Mesendoderm (in vitro differentiated cells): ENCODE measurements around the gene CHST12.

Source experiments
- DNase-seq: peaks from one replicate; pipeline ENCODE4 v3.0.0; 2013
- H2AK5ac ChIP-seq: 2 replicates; pipeline ENCODE4 v1.6.1; 2013; ENCODE audit warnings: low read length, inconsistent platforms
- H2BK120ac ChIP-seq: 2 replicates; pipeline ENCODE4 v1.6.1; 2013; ENCODE audit warnings: low read depth, mild to moderate bottlenecking, low read length, moderate library complexity, mixed read lengths
- H2BK15ac ChIP-seq: replicated peaks from 2 replicates; pipeline ENCODE4 v1.6.1; 2013; ENCODE audit warnings: low read depth, mild to moderate bottlenecking, moderate library complexity
- H2BK5ac ChIP-seq: 2 replicates; pipeline ENCODE4 v1.6.1; 2013; ENCODE audit warnings: low read length, inconsistent platforms
- H3K18ac ChIP-seq: 2 replicates; pipeline ENCODE4 v1.6.1; 2013; ENCODE audit warnings: mild to moderate bottlenecking, low read length, mixed read lengths
- H3K23ac ChIP-seq: one replicate; pipeline ENCODE4 v1.6.1; 2013; ENCODE audit warnings: low read length
- H3K27ac ChIP-seq: 2 replicates; pipeline ENCODE4 v1.5.1; 2013; ENCODE audit warnings: low read depth, mild to moderate bottlenecking, inconsistent platforms, low read length, moderate library complexity
- H3K27me3 ChIP-seq: 2 replicates; pipeline ENCODE4 v1.6.1; 2013; ENCODE audit warnings: low read length, control low read depth, mild to moderate bottlenecking, inconsistent platforms; ENCODE audit not compliant: insufficient read depth, poor library complexity
- H3K36me3 ChIP-seq: 2 replicates; pipeline ENCODE4 v1.6.1; 2013; ENCODE audit warnings: low read length, inconsistent platforms; ENCODE audit not compliant: control insufficient read depth, insufficient read depth
- H3K4ac ChIP-seq: one replicate; pipeline ENCODE4 v1.6.1; 2013; ENCODE audit warnings: low read depth, mild to moderate bottlenecking, low read length, moderate library complexity
- H3K4me1 ChIP-seq: 2 replicates; pipeline ENCODE4 v1.6.1; 2013; ENCODE audit warnings: low read depth, low read length, inconsistent platforms; ENCODE audit not compliant: control insufficient read depth
- H3K4me2 ChIP-seq: 2 replicates; pipeline ENCODE4 v1.6.1; 2013; ENCODE audit warnings: low read length
- H3K4me3 ChIP-seq: 2 replicates; pipeline ENCODE4 v1.5.1; 2013; ENCODE audit warnings: mild to moderate bottlenecking, low read length
- H3K56ac ChIP-seq: one replicate; pipeline ENCODE4 v1.6.1; 2013; ENCODE audit warnings: low read length
- H3K79me1 ChIP-seq: 2 replicates; pipeline ENCODE4 v1.6.1; 2013; ENCODE audit warnings: low read length, inconsistent platforms
- H3K79me2 ChIP-seq: 2 replicates; pipeline ENCODE4 v1.6.1; 2013; ENCODE audit warnings: mild to moderate bottlenecking, low read length; ENCODE audit not compliant: control insufficient read depth, insufficient read depth
- H3K9ac ChIP-seq: 2 replicates; pipeline ENCODE4 v1.6.1; 2013; ENCODE audit warnings: low read length, inconsistent platforms
- H4K5ac ChIP-seq: one replicate; pipeline ENCODE4 v1.6.1; 2013; ENCODE audit warnings: low read length
- H4K8ac ChIP-seq: one replicate; pipeline ENCODE4 v1.6.1; 2013; ENCODE audit warnings: low read depth, mild to moderate bottlenecking, control low read depth, low read length, moderate library complexity
- WGBS: extraction: QIAGEN DNeasy Blood & Tissue Kit; methylation state at CpG from one replicate; pipeline ENCODE4 v1.1.7; 2013; ENCODE audit warnings: low lambda C conversion rate, missing lambda C conversion rate; ENCODE audit not compliant: insufficient coverage; ENCODE audit errors: extremely low coverage; 5-methylcytosine and 5-hydroxymethylcytosine counted together

The CHST12 gene

DNA sequence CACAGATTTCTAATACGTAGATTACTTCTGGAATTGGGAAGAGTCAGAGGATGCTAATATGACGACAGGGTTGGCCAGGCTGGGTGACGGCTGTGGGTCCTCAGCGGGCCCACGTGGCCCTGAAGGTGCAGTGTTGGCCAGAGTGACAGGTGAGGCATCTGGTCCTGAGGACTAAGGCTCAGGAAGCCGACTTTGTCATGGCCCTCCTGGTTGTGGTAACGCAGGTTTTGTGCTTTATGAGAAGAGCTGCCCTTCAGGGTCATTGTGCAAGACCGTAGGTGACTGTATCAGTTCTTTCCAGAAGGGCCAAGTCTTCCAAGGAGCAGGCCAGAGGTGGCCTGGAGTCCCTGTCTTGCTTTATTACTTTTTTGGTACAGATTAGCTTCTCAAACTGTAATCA is 46.2 kb upstream of the CHST12 start:
- Histone ChIP-seq H4K8ac (no peak overlapping the region), H4K5ac (no peak overlapping the region), H3K4me3 (no peak overlapping the region), H3K36me3 (peaks cover 9% of the 10 kb centered on the region), H3K9ac (no peak overlapping the region), H3K18ac (no peak overlapping the region), H3K4me1 (no peaks in the 10 kb centered on the region), H3K23ac (no peak overlapping the region), H3K27me3 (no peaks in the 10 kb centered on the region), H2BK15ac (no peak overlapping the region), H2AK5ac (no peak overlapping the region), H3K79me1 (peaks cover 7% of the 10 kb centered on the region), H3K56ac (peak overlapping the region; percentile 36), H3K79me2 (peaks cover 74% of the 10 kb centered on the region), H3K4me2 (no peak overlapping the region), H3K4ac (no peak overlapping the region), H2BK120ac (no peak overlapping the region), H3K27ac (no peak overlapping the region), H2BK5ac (no peak overlapping the region)
- no CpG with 5 or more reads among the region's 8 CpGs for WGBS
- no peak for DNase-seq

DNA sequence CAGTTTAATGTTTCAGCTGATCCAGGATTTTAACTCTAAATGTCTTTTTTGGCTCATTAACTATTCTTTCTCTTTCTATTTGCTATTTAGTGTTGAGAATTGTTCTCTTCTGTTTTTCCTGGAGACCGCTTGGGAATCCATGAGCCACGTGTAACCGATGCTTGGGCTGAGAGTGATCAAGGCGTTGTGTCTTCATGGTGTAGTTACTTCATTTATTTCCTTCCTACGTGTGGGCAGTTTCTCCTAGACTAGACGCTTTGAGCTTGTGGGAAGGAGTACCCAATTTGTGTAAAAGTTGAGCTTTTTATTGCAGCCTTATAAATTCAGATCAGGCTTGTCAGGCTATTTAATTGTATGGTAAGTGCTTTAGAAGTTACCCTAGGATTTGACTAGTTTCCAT is 45.8 kb upstream of the CHST12 start:
- no peak overlapping the region for H4K5ac ChIP-seq
- no peak overlapping the region for H3K23ac ChIP-seq
- H3K79me1 ChIP-seq = peaks cover 10% of the 10 kb centered on the region
- H3K27ac ChIP-seq = no peak overlapping the region
- no peak overlapping the region for H3K4ac ChIP-seq
- H3K9ac ChIP-seq = peak overlapping the region; percentile 14
- H3K56ac ChIP-seq = no peak overlapping the region
- peaks cover 12% of the 10 kb centered on the region for H3K36me3 ChIP-seq
- H3K18ac ChIP-seq = no peak overlapping the region
- H3K4me1 ChIP-seq = no peaks in the 10 kb centered on the region
- H3K27me3 ChIP-seq = no peaks in the 10 kb centered on the region
- H3K4me2 ChIP-seq = no peak overlapping the region
- no peak overlapping the region for H4K8ac ChIP-seq
- no peak overlapping the region for H2BK15ac ChIP-seq
- WGBS = no CpG with 5 or more reads among the region's 6 CpGs
- H2BK120ac ChIP-seq = no peak overlapping the region
- DNase-seq = no peak
- no peak overlapping the region for H2AK5ac ChIP-seq
- H3K79me2 ChIP-seq = peaks cover 77% of the 10 kb centered on the region
- no peak overlapping the region for H3K4me3 ChIP-seq
- no peak overlapping the region for H2BK5ac ChIP-seq

GRCh38 chr7:2358968-2359527 is 44.4 kb upstream of the CHST12 start:
- H2BK15ac ChIP-seq = no peak overlapping the region
- no peaks in the 10 kb centered on the region for H3K27me3 ChIP-seq
- H4K8ac ChIP-seq = no peak overlapping the region
- H2AK5ac ChIP-seq = no peak overlapping the region
- no peak overlapping the region for H2BK5ac ChIP-seq
- H3K4me2 ChIP-seq = no peak overlapping the region
- no peak overlapping the region for H3K18ac ChIP-seq
- peaks cover 8% of the 10 kb centered on the region for H3K79me1 ChIP-seq
- no CpG with 5 or more reads among the region's 8 CpGs for WGBS
- H3K4ac ChIP-seq = no peak overlapping the region
- no peak overlapping the region for H3K4me3 ChIP-seq
- no peak overlapping the region for H4K5ac ChIP-seq
- no peak overlapping the region for H2BK120ac ChIP-seq
- H3K9ac ChIP-seq = no peak overlapping the region
- no peak overlapping the region for H3K23ac ChIP-seq
- no peaks in the 10 kb centered on the region for H3K4me1 ChIP-seq
- peaks cover 70% of the 10 kb centered on the region for H3K79me2 ChIP-seq
- H3K36me3 ChIP-seq = peaks cover 19% of the 10 kb centered on the region
- H3K56ac ChIP-seq = no peak overlapping the region
- no peak overlapping the region for H3K27ac ChIP-seq
- no peak for DNase-seq

DNA sequence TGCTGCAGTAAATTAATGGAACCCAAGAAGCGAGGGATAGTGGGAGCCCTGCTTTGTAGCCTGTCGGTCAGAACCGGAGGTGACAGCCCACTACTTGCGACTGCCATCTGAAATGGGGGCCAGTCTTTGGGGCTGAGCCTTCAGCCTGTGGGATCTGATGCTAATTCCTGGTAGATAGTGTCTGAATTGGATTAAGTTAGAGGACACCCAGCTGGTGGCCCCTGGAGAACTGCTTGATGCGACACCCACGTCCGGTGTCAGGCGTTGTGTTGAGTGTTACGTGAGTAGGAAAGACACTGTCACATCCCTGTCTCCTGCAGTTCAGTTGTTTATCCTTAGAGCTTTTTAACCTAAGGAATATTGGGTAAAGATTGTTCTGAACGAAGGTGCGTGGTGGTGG is 43.8 kb upstream of the CHST12 start:
- Histone ChIP-seq H3K4me3 (no peak overlapping the region), H3K79me1 (peaks cover 8% of the 10 kb centered on the region), H3K18ac (no peak overlapping the region), H3K4ac (no peak overlapping the region), H3K27ac (no peak overlapping the region), H3K23ac (no peak overlapping the region), H4K8ac (no peak overlapping the region), H2BK5ac (no peak overlapping the region), H3K27me3 (no peaks in the 10 kb centered on the region), H2AK5ac (no peak overlapping the region), H2BK15ac (no peak overlapping the region), H2BK120ac (no peak overlapping the region), H4K5ac (no peak overlapping the region), H3K9ac (no peak overlapping the region), H3K4me2 (no peak overlapping the region), H3K56ac (no peak overlapping the region), H3K36me3 (peaks cover 22% of the 10 kb centered on the region), H3K4me1 (no peaks in the 10 kb centered on the region), H3K79me2 (peaks cover 70% of the 10 kb centered on the region)
- WGBS = no CpG with 5 or more reads among the region's 11 CpGs
- peak; percentile 18 for DNase-seq

DNA sequence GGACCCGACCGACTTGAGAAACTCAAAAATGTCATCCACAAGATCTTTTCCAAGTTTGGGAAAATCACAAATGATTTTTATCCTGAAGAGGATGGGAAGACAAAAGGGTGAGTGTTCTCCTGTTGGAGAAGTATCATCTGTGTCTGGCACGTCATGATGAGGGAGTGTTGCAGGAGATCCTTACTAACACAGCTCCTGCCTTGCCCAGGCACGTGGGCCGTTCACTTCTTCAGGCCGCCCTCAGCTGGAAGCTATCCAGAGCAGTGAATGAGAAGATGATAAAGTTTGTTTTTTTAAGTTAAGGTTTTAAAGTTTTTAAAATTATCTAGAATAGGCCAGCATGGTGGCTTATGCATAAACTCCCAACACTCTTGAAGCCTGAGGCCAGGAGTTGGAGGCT is 42.6 kb upstream of the CHST12 start:
- no peak overlapping the region for H3K56ac ChIP-seq
- H3K4ac ChIP-seq = no peak overlapping the region
- H2BK5ac ChIP-seq = no peak overlapping the region
- DNase-seq = no peak
- H3K27ac ChIP-seq = no peak overlapping the region
- H3K4me3 ChIP-seq = no peak overlapping the region
- H3K9ac ChIP-seq = no peak overlapping the region
- H3K27me3 ChIP-seq = no peaks in the 10 kb centered on the region
- no peak overlapping the region for H3K4me2 ChIP-seq
- peaks cover 58% of the 10 kb centered on the region for H3K79me2 ChIP-seq
- H4K8ac ChIP-seq = no peak overlapping the region
- peaks cover 25% of the 10 kb centered on the region for H3K36me3 ChIP-seq
- H4K5ac ChIP-seq = no peak overlapping the region
- no peak overlapping the region for H3K18ac ChIP-seq
- H3K4me1 ChIP-seq = no peaks in the 10 kb centered on the region
- no peak overlapping the region for H2BK15ac ChIP-seq
- no peak overlapping the region for H3K23ac ChIP-seq
- WGBS = no CpG with 5 or more reads among the region's 6 CpGs
- no peak overlapping the region for H2BK120ac ChIP-seq
- peaks cover 11% of the 10 kb centered on the region for H3K79me1 ChIP-seq
- no peak overlapping the region for H2AK5ac ChIP-seq

- peaks cover 13% of the 10 kb centered on the region for H3K79me1 ChIP-seq
Observed at GRCh38 chr7:2362385-2363088, 40.9 kb upstream of the CHST12 start.

More at GRCh38 chr7:2362385-2363088, 40.9 kb upstream of the CHST12 start:
- H2AK5ac ChIP-seq = no peak overlapping the region
- no CpG with 5 or more reads among the region's 27 CpGs for WGBS
- H3K27ac ChIP-seq = no peak overlapping the region
- H3K36me3 ChIP-seq = peaks cover 30% of the 10 kb centered on the region
- no peak overlapping the region for H3K23ac ChIP-seq
- H3K56ac ChIP-seq = no peak overlapping the region
- no peak overlapping the region for H3K18ac ChIP-seq
- no peak overlapping the region for H4K8ac ChIP-seq
- DNase-seq = no peak
- no peaks in the 10 kb centered on the region for H3K4me1 ChIP-seq
- H3K27me3 ChIP-seq = no peaks in the 10 kb centered on the region
- no peak overlapping the region for H2BK120ac ChIP-seq
- H3K4me3 ChIP-seq = no peak overlapping the region
- H3K9ac ChIP-seq = no peak overlapping the region
- H3K4ac ChIP-seq = no peak overlapping the region
- no peak overlapping the region for H4K5ac ChIP-seq
- no peak overlapping the region for H2BK5ac ChIP-seq
- H3K79me2 ChIP-seq = peaks cover 42% of the 10 kb centered on the region
- no peak overlapping the region for H2BK15ac ChIP-seq
- H3K4me2 ChIP-seq = no peak overlapping the region
